Fibroblast of skin of left biceps (primary cell): Measurements from ENCODE around the gene EXOG.

Experiments used
- DNase-seq, 2 experiments: peaks; one replicate each; pipeline ENCODE4 v3.0.0-alpha.2; 2013; ENCODE audit warnings: low read depth in 2 of 2

Gene EXOG

GRCh38 chr3:38510631-38511030 lies 14.5 kb downstream of the EXOG start:
- DNase-seq: no peak

- DNase-seq: no peak
These were observed 15.4 kb downstream of the EXOG start for GRCh38 chr3:38511546-38511945.

- DNase-seq: no peak
These were observed 19.2 kb downstream of the EXOG start for GRCh38 chr3:38515367-38515766.

- DNase-seq: no peak
These were observed 20.5 kb downstream of the EXOG start for GRCh38 chr3:38516669-38517068.

GRCh38 chr3:38519000-38519399 lies 22.9 kb downstream of the EXOG start:
- no peak for DNase-seq

GRCh38 chr3:38519651-38520050 lies 23.5 kb downstream of the EXOG start:
- no peak for DNase-seq

GRCh38 chr3:38521391-38521987 lies 25.3 kb downstream of the EXOG start:
- peak in 1 of 2 experiments; percentile 13 for DNase-seq

- no peak for DNase-seq
These were observed 25.9 kb downstream of the EXOG start for GRCh38 chr3:38522002-38522401.

GRCh38 chr3:38524141-38524739 lies 28.1 kb downstream of the EXOG start:
- no peak for DNase-seq

- no peak for DNase-seq
These were observed 30.7 kb downstream of the EXOG start for GRCh38 chr3:38526792-38527191.

- no peak for DNase-seq
These were observed 32.3 kb downstream of the EXOG start for GRCh38 chr3:38528457-38528856.

GRCh38 chr3:38532529-38532928 lies 36.4 kb downstream of the EXOG start:
- no peak for DNase-seq

GRCh38 chr3:38533285-38533976 lies 37.3 kb downstream of the EXOG start:
- no peak for DNase-seq

GRCh38 chr3:38534180-38534579 lies 38.0 kb downstream of the EXOG start:
- DNase-seq: no peak

GRCh38 chr3:38534604-38535003 lies 38.5 kb downstream of the EXOG start:
- DNase-seq: no peak

GRCh38 chr3:38536671-38537070 lies 40.5 kb downstream of the EXOG start:
- DNase-seq: no peak

- no peak for DNase-seq
These were observed 42.7 kb downstream of the EXOG start for GRCh38 chr3:38538773-38539353.

- DNase-seq: no peak
These were observed 45.7 kb downstream of the EXOG start for GRCh38 chr3:38541806-38542205.

GRCh38 chr3:38542401-38543298 lies 46.5 kb downstream of the EXOG start:
- DNase-seq: no peak

- no peak for DNase-seq
These were observed 47.4 kb downstream of the EXOG start for GRCh38 chr3:38543586-38543985.

GRCh38 chr3:38544926-38545325 lies 48.8 kb downstream of the EXOG start:
- no peak for DNase-seq

- no peak for DNase-seq
These were observed 49.4 kb downstream of the EXOG start for GRCh38 chr3:38545550-38545949.
